ENCODE measurements around the gene CASK.

DNA sequence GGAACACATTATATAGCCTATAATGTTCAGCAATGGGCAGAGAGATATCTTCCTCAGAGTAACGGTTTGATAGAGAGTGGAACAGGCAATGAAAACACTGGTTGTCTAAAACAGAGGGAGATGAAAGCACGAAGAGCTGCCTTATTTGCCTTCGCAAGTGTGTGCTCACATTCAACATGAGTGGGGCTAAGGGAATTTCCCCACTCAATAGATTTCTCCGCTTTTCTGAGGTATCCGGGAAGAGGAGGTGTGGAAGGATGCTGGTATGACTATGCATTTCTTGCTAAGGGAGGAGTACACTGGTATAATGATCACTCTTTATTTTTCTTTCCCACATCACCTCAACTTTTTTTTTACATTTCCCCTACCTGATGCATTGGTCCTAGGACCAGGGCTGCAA lies 207.1 kb downstream of the CASK start:
- TF ChIP-seq, protein P1, sequence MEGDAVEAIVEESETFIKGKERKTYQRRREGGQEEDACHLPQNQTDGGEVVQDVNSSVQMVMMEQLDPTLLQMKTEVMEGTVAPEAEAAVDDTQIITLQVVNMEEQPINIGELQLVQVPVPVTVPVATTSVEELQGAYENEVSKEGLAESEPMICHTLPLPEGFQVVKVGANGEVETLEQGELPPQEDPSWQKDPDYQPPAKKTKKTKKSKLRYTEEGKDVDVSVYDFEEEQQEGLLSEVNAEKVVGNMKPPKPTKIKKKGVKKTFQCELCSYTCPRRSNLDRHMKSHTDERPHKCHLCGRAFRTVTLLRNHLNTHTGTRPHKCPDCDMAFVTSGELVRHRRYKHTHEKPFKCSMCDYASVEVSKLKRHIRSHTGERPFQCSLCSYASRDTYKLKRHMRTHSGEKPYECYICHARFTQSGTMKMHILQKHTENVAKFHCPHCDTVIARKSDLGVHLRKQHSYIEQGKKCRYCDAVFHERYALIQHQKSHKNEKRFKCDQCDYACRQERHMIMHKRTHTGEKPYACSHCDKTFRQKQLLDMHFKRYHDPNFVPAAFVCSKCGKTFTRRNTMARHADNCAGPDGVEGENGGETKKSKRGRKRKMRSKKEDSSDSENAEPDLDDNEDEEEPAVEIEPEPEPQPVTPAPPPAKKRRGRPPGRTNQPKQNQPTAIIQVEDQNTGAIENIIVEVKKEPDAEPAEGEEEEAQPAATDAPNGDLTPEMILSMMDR (conservative IDR thresholded peaks at IDR 0.05) = no peak
- no peak for TF ChIP-seq EZH2 (IDR thresholded peaks at IDR 0.05; ENCODE audit: low read depth)

Measured in PC-9 (cell line).